GM19351 (cell line): ENCODE measurements around the gene PLEKHG2.

Source experiments
- ATAC-seq: cut with Tn5 transposase; IDR thresholded peaks from one replicate; pipeline ENCODE4 v1.9.1; 2021; ENCODE audit warnings: mild to moderate bottlenecking, moderate library complexity; ENCODE audit not compliant: unreplicated experiment

The PLEKHG2 gene

DNA sequence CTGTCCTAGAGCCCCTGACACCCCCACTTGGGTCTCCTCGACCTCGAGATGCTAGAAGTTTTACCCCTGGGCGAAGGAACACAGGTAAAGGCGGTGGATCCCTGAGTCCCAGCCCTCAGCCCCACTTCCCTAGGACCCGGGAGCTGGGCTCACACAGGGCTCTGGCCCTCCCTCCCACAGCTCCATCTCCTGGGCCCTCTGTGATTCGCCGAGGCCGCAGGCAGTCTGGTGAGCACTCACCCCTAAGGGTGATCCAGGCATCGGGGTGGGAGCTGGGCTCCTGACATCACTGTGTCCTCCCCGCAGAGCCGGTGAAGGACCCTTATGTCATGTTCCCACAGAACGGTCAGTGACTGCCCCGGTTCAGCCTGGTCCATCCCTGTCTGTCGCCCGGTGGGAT, 8.3 kb downstream of the PLEKHG2 start:
- no peak for ATAC-seq

DNA sequence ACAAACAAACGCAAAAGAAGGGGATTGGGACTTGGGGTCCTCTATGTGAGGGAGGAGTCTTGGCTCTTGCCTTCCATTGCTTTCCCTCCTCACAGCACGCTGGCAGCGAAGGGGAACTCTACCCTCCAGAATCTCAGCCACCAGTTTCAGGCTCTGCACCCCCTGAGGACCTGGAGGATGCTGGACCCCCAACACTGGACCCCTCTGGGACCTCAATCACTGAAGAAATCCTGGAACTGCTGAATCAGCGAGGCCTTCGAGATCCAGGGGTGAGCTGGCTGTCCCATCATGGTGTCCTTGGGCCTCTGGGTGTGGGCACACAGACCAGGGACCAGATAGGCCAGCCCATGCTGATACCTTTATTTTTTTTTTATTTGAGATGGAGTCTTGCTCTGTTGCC, 9.6 kb downstream of the PLEKHG2 start:
- ATAC-seq, result no peak

DNA sequence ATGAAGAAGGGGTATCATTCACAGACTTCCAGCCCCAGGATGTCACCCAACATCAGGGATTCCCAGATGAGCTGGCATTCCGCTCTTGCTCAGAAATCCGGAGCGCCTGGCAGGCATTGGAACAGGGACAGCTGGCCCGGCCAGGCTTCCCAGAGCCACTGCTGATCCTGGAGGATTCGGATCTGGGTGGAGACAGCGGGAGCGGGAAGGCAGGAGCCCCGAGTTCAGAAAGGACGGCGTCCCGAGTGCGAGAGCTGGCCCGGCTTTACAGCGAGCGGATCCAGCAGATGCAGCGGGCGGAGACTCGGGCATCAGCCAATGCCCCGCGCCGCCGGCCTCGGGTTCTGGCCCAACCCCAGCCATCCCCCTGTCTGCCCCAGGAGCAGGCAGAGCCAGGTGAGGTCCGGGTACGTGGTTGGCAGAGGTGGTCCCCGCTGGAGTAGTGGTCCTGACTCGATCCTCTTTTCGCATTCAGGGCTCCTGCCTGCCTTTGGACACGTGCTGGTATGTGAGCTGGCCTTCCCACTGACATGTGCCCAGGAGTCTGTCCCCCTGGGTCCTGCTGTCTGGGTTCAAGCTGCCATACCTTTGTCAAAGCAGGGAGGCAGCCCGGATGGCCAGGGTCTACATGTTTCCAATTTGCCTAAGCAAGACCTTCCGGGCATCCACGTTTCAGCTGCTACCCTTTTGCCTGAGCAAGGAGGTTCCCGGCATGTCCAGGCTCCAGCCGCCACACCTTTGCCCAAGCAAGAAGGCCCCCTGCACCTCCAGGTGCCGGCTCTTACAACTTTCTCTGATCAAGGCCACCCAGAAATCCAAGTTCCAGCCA, 11.0 kb downstream of the PLEKHG2 start:
- no peak for ATAC-seq

DNA sequence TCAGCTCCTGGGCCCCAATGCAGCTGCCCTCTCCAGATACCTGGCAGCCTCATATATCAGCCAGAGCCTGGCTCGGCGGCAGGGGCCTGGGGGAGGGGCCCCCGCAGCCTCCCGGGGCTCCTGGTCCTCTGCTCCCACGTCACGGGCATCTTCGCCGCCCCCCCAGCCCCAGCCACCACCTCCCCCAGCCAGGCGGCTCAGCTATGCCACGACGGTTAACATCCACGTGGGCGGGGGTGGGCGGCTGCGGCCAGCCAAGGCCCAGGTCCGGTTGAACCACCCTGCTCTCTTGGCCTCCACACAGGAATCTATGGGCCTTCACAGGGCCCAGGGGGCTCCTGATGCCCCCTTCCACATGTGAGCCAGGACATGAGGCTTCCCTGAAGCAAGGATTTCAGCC, 12.5 kb downstream of the PLEKHG2 start:
- no peak for ATAC-seq

DNA sequence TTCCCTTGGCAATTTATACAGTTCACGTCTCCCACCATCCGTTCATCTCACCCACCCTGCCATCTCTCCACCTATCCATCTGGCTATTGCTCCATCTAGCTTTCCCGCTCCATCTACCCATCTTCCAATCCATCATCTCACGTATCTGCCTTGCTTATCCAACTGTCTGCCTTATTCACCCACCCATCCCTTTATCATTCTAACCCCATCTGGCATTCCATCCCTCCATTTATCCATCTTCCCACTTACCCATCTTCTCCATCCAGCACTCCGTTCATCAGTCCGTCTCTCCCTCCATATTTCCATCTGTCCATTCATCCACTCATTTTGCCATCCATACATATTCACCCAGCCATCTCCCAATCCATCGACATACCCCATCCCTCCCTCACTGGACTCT, 13.3 kb downstream of the PLEKHG2 start:
- ATAC-seq, result no peak

DNA sequence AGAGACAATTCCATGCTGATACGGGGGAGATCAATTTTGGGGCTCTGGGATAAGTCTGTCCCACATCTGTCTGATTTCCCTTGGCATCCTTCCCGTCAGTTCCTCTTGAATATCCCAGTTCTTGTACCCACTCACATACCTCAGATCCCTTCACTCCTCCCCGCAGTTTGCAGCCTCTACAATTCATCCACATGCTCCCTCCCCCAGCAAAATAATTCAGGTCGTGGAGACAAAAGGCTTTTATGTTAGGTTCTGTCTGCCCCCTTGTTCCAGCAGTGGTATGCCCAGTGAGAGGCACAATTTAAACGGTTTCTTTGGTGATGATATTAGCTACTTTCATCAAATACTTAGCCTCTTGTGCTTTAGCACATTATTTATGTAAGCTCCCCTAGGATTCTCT, 13.7 kb downstream of the PLEKHG2 start:
- no peak for ATAC-seq

DNA sequence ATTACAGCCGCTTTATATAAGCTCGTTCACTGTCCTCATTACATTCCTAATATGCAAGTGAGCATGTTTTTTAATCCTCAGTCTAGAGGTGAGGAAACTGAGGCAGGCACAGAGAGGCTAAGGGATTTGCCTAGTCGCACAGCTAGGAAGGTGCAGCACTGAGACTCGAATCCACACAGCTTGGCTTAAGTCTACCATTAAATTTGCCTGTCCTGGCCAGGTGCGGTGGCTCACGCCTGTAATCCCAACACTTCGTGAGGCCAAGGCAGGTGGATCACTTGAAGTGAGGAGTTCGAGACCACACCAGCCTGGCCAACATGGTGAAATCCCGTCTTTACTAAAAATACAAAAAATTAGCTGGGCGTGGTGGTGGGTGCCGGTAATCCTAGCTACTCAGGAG, 15.2 kb downstream of the PLEKHG2 start:
- ATAC-seq, result no peak

DNA sequence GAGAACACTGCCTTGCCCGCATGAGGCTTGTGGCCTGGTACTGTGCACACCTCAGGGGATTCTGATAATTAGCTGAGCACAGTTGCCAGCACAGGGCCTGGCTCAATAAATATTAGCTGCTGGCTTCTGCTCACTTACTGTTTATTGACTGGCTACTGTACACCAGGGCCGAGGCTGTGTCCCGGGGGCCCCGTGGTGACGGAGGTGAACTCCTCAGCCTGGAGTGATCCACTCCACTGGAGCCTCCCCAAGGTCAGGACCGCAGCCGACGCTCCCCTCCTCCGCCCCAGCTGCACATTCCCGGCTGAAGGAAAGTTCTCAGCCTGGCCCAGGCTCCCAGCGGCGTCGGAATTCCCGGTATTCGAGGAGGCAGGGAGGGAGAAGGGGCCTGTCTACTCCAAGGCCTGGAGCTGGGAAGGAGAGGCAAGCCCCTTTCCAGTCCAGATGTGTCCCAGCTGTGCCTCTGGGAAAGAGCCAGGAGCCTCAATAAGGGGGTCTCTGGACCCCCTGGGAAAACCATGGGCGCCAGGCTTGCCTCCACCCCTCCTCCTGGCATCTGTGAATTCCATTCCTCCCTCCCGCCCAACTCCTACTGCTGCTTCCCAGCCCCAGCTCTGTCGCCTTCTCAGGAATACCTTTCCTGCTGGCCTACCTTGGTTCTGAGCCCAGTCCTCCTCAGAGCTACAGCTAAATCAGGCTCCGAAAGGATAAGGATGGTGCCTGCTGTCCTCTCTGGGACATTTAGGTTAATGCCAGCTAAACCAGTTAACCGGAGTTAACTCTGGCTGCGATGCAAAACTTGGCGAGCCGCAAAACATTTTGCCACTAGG, 16.0 kb downstream of the PLEKHG2 start:
- no peak for ATAC-seq

DNA sequence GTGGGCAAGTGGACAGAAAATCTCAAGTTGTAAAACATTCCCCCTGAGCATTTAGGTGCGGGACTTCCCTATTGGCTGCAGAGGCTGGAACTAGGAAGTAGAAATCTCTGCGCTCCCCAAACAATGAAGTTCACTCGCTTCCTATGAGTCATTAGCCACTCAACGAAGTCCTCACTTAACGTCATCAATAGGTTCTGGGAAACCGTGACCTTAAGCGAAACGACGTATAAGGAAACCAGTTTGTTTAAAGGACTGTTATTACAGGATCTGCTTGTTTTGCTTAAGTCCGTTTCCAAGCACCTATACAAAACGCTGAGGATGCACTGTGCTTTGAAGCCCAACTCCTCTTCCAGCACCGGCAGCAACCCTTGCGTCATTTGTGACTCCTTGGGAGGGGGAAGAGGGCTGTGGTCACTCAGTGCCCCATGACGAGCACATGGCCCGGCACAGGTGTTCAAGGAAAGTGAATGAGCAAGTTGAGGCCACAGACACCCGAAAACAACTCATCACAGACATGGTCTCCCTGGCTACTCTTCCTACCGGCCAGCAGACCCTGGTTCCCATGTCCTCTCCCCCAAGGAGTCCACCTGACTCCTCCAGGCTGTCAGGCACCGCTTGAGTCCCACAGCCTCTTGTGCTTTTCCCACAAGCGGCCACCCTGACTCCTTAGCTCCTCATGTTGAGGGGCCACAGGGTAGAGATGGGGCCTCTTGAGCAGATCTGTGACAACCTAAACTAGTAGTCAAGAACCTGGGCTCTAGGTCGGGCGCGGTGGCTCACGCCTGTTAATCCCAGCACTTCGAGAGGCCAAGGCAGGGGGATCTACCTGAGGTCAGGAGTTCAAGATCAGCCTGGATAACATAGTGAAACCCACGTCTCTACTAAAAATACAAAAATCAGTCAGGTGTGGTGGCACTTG, 18.5 kb downstream of the PLEKHG2 start:
- ATAC-seq, result peak; percentile 56

DNA sequence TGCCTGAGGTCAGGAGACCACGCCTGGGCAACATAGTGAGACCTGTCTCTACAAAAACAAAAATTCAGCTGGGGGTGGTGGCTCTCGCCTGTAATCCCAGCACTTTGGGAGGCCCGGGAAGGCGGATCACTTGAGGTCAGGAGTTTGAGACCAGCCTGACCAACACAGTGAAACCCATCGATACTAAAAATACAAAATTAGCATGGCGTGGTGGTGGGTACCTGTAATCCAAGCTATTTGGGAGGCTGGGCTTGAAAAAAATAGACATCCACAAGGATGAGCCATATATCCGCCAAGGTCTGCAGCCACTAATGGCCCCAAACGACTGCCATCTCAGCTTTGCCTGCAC, 20.2 kb downstream of the PLEKHG2 start:
- no peak for ATAC-seq

DNA sequence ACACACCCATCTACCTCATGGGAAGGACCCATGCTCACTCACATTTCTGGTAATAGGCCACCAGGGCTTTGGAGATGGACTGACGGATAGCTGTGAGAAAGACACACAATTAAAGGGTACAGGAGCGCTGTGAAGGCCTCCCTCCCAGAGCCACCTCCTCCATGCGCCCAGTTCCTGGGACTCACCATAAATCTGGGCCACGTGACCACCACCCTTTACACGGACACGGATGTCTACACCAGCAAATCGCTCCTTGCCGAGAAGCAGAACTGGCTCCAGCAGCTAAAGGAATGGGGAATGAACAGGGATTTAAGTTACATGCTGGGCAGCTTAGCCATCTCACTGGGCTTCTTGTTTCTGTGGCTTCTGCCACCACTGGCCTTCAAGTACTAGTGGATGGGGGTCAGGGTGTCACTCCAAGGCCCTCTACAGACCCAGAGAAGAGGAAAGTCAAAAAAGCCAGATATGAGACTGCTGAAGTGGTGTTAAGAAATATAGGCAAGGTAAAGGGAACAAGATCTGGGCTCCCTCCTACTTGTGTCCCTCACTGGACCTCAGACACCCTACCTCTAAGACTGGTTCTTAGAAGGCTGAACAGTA, 21.1 kb downstream of the PLEKHG2 start:
- ATAC-seq, result no peak

DNA sequence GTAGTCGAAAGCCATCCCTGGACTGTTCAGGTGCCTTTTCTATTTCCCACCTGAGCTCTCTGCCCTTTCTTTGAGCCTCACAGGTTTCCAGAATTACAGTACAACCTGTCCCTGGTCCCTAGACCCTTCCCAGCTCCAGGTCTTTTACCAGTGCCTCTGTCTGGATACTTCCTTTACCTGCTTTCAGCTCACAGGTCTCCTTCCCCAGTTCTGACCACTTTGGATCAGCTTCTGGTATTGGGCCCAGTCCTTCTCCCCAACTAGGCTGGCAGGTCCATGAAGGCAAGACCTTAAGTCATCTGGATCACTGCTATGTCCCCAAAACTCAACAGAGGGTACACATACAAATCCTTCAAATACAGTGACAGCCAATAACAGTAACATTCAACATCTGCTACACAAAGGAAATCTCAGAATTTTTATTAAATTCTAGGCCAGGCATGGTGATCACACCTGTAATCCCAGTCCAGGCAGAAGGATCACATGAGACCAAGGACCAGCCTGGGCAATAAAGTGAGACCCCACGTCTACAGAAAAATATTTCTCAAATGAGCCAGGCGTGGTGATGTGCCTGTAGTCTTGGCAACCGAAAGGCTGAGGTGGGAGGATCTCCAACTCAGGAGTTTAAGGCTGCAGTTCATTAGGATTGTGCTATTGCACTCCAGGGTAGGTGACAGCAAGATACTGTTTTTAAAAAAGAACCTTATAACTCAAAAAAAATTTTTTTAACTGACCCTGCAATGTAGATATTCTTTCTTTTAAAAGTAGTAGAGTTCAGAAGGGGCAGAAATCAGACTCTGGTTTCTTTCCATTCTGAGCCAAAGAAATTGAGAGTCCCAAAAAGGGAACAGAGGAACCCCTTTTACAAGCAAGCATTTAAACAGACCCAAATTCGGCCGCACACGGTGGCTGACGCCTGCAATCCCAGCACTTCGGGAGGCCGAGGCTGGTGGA, 21.9 kb downstream of the PLEKHG2 start:
- ATAC-seq, result no peak

DNA sequence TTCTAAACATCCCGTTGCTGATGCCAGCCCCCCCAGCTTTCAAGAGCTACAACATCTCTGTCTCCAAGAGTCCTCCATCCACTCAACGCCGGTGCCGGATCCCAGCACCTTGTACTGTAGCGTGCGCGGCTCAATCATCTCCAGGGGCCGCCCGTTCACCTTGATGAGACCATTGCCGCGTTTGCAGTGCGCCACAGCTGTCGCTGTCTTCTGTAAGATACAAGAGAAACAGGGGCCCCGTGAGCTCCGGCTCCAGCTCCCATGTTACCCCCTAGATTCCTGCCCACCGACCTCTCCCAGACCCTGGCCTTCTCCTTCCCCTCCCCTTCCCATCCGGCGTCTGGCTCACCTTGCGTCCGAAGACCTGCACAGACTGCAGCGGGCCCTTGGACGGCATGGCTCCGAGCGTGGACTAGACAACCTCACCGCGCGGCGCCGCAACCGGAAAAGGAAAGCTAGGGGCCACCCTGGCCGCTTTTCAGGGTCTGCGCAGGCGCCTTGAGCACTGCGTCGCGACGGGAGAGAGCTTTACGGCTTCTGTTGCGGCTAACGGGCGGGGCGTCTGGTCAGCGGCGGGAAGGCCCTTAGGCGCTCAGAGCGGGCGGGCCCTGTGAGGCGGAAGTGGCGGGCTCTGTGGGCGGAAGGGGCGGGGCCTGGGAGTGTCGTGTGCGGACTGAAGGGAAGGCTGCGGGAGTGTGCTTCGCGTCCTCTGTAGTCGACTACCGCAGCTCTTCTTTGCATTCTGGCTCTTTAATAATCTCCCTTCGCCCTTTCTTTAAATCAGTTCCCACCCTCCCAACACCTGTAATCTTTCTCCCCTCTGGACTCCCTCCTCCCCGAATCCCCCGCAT, 23.3 kb downstream of the PLEKHG2 start, which contains the start of gene RPS16:
Gene RPS16 (minus strand): TSS at position 451 of the 851 bp plus-strand sequence. CDS start 54 bp downstream, at position 397.
- ATAC-seq, result peak; percentile 80

DNA sequence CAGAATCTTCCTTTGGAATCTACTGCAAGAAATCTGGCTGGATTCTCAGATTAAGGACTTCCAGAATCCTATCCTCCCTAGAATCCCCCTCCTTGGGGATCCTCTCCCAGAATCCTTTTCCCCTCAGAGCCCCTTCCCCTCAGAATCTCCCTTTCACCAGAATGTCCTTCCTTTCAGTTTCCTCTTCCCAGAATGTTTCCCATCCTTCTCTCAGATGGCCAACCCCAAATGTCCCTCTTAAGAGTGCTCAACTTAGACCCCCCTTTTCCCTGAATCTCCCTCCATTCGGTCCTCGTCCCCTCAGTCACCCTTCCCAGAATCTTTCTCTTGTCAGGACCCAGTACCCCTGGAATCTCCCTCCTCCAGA, 23.9 kb downstream of the PLEKHG2 start:
- ATAC-seq, result no peak

DNA sequence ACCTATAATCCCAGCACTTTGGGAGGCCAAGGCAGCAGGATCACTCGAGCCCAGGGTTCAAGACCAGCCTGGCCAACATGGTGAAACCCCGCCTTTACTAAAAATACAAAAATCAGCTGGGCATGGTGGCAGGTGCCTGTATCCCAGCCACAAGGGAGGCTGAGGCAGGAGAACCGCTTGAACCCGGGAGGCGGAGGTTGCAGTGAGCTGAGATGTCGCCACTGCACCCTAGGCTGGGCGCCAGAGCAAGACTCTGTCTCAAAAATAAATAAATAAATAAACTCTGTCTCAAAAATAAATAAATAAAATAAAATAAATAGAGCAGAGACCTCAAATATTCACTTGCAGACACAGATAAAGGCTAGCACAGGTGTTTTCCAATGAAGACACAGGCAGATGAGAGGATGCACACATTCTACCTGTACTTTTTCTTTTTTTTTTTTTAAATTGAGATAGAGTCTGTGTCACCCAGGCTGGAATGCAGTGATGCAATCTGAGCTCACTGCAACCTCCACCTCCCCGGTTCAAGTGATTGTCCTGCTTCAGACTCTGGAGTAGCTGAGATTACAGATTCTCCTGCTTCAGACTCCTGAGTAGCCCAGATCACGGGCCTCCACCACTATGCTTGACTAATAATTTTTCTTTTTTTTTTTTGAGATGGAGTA, 25.9 kb downstream of the PLEKHG2 start:
- no peak for ATAC-seq

DNA sequence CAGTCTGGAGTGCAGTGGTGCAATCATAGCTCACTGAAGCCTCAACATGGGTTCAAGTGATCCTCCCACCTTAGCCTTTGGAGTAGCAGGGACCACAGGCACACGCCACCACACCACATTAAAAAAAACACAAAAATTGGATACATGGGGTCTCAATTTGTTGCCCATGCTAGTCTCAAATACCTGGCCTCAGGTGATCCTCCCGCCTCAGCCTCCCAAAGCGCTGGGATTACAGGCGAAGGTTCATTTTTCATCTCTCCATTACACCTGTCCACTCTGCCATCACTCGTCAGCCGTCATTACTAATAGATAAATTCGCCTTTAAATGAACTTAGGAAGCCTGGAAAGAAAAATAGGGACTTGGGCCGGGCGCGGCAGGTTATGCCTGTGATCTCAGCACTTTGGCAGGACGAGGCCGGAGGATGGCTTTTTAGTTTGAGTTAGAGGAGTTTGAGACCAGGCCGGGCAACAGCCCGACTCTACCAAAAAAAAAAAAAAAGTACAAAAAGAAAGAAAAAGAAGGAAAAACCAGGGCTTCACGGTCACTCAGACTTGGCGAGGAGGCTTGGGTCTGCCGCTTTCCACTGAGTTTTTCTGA, 32.2 kb downstream of the PLEKHG2 start:
- ATAC-seq, result no peak

DNA sequence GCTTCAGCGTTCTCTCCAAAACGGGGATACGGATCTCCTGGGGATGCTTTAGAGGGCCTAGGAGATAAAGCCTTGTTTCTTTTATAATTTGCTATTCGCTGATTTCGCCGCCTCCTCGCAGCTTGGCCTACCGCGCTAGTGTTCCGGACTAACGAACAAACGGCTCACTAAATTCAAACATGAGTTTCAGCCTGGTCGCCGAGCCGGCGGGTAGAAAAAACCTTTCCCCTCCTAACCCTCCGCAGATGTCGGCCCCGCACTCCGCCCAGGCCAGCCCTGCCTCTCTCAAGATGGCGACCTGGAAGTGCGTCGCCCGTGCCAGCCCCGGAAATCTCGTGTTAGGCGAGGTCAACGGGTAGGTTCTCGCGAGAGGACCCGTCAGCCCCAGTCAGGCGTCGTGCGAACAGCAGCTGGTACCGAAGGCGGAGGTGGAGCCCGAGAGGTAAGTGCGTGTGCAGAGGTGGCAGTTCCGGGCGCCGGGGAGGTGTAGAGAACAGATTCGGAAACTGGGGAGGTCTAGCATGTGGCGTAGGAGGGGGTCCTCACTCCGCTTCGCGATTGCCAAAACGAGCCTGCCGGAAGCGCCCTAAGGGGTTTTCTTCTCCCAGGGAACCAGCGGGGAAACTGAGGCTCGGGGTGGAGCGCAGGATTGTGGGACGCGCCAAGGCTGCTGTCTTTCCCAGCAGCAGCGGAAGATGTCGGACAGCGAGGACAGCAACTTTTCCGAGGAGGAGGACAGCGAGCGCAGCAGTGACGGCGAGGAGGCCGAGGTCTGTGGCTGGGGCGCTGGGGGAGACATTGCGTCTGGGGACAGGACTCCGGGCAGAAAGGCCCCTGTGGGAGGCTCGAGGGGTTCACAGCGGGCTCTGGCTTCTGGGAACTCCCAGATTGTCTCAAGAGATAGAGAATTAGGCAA, 33.0 kb downstream of the PLEKHG2 start, which contains the start of gene SUPT5H:
Gene SUPT5H (plus strand): TSS at position 387 of the 916 bp plus-strand sequence. CDS start 309 bp downstream, at position 696.
- peak; percentile 85 for ATAC-seq
